ENCODE results near the gene HSPA1A. TPM values are rescaled to one million over a fixed set of nuclear protein-coding genes. Genes with fewer than 3 reads are reported as not detected.
"Not testable (repeated sequence)": the region's sequence is repeated elsewhere in the genome, so short reads cannot be mapped to it uniquely, and the experiment has no call there.

HSPA1A gene
- total RNA-seq, 1 donor from 2014 or later, result 190 TPM

DNA sequence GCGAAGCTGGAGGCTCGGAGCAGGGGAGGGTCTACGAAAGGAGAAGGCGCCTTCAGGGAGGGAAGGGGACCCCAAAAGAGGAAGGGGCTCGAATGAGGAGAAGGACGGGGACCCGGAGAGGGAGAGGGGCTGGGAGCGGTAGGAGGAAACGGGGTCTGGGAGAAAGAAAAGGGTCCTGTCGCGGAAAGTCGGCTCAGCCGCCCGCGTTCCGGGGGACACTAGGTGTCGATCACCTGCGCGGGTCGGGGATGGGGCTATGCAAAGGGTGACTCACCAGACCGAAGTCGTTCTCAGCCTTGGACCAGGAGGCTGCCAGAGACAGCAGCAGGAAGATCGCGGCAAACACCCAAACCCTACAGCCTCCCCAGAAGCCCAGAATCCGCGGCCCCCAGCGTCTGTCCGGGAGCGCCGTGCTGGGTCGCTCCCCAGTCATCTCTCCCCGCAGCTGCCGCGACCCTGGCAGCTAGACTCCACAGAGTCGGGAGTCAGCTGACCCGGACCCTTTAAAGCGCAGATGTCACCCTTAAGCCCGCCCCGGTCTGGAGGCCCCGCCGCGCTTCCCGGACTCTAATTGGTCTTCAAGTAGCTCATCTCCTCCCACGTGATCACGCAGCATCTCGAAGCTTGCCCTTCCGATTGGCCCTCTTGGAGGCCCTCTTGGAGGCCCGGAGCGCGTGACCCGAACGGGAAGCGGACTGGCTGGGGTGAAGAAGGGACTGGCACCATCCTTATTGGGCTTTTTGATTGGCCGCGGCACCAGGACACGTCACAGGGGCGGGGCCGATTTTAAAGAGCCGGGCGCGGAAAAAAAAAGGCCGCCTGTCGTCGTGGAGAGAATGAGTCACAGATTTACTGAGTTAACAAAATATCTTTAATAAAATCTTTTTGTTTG lies 47.2 kb downstream of the HSPA1A start, which contains the start of gene NEU1:
TSS of gene NEU1 (minus strand) at position 478 of the 892 bp plus-strand sequence. CDS start at position 433, 45 bp downstream.
- H3K36me3 Mint-ChIP-seq (ENCODE audit: low read depth), result peaks cover 14% of the 10 kb centered on the region
- peak; percentile 100 for DNase-seq
- intact Hi-C loops (cut with micrococcal nuclease), result loop anchor here (1.0 to 10.0 kb wide), 8 partner anchors 28 to 1408 kb away; partner anchors contain the start of genes ABHD16A, ATP6V1G2, DDX39B and EHMT2

DNA sequence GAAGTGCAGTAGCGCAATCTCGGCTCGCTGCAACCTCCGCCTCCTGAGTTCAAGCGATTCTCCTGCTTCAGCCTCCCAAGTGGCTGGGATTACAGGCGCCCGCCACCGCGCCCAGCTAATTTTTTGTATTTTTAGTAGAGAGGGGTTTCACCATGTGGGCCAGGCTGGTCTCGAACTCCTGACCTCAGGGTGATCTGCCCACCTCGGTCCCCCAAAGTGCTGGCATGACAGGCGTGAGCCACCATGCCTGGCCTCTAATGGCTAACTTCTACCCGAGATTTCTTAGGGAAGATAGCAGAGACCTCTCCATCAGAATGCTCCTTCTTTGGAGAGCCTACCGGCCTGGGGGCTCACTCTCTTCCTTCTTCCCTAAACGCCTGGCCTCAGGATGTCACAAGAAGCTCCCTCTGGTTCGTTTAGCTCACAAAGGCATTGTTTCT lies 48.8 kb downstream of the HSPA1A start:
- Mint-ChIP-seq H3K27ac (peak overlapping the region; percentile 91), H3K36me3 (ENCODE audit: low read depth) (peaks cover 13% of the 10 kb centered on the region), H3K4me3 (peak overlapping the region; percentile 93), H3K4me1 (peaks cover 21% of the 10 kb centered on the region)
- not testable (repeated sequence) for DNase-seq, H3K9me3 Mint-ChIP-seq, H3K27me3 Mint-ChIP-seq
- intact Hi-C loops (cut with micrococcal nuclease), result loop anchor here (10.0 kb wide), 1 partner anchor 319 kb away; the partner anchor contains the start of genes ATP6V1G2, DDX39B and NFKBIL1

More for the DNA sequence above, 47.2 kb downstream of the HSPA1A start, which contains the start of gene NEU1:
- Mint-ChIP-seq H3K4me3 (peak within 1 kb of the TSS; percentile 93), H3K4me1 (peaks cover 21% of the 10 kb centered on the region), H3K27ac (peak within 1 kb of the TSS; percentile 91), H3K9me3 (no peaks in the 10 kb centered on the region), H3K27me3 (peaks cover 3% of the 10 kb centered on the region)

DNA sequence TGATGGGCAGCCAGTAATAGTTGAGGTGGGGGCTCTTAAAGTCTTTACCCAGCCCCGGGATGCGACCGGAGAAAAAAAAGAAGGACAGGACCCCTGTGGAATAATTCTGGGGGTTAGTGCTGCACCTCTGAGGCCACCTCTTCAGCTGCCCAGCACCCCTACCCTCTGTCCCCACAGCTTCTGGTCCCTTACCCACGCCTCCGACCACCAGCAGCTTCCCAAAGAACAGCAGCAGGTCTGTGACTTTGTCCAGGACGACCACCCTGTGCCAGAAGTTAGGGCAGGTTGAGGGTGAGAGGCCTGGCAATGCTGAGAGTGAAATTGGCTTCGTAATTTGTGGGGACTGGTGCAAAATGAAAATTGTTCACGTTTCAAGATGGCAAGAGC lies 49.5 kb downstream of the HSPA1A start:
- Mint-ChIP-seq H3K9me3 (no peaks in the 10 kb centered on the region), H3K27me3 (peaks cover 3% of the 10 kb centered on the region), H3K36me3 (ENCODE audit: low read depth) (peaks cover 8% of the 10 kb centered on the region), H3K4me1 (peaks cover 21% of the 10 kb centered on the region), H3K4me3 (no peak overlapping the region), H3K27ac (no peak overlapping the region)
- DNase-seq, result no peak
- intact Hi-C loops (cut with micrococcal nuclease), result loop anchor here (10.0 kb wide), 1 partner anchor 320 kb away; the partner anchor contains the start of genes ATP6V1G2, DDX39B and NFKBIL1

DNA sequence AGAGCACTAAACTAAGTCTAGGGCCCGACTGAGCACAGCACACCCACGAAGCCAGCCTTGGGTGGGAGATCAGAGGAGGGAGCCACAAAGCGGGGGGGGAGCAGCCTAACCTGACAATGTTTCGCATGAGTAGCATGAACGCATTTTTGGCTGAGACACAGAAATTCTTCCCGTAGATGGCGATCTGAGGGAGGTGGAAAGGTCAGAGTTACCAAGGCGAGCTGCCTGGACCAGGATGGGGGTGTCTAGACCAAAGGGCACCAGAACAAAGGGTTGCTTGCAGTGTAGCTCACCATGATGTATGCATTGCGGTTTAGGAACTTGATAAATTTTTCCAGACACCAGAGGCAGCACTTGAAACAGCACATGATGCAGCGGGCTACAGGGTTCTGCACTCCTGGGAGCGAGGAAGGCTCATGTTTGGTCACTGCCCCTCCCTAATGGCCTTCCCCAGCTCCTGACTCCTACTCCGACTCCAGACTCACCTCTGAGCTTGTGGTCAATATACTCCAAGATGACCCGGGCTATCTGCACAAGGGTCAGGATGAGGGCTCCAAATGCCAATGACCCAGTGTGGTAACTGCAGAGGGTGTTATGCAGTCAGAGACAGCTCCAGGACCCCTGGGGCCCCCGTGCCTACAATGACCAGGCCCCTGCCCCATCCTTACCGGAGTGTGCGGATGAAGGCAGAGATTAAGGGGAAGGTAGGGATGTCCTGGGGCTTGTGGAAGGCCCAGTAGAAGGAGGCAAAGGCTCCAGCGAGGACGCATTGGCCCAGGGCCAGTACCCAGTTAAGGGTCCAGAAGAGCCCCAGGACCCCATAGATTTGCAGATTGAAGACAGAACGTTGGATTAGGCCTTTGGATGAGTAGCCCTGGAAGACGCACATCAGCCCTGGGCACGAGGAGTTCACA lies 50.1 kb downstream of the HSPA1A start:
- Mint-ChIP-seq H3K36me3 (ENCODE audit: low read depth) (peaks cover 3% of the 10 kb centered on the region), H3K27ac (no peak overlapping the region), H3K9me3 (no peaks in the 10 kb centered on the region), H3K4me3 (no peak overlapping the region), H3K4me1 (peaks cover 21% of the 10 kb centered on the region), H3K27me3 (peaks cover 3% of the 10 kb centered on the region)
- DNase-seq, result no peak
- intact Hi-C loops (cut with micrococcal nuclease), result loop anchor here (10.0 kb wide), 1 partner anchor 321 kb away; the partner anchor contains the start of genes ATP6V1G2, DDX39B and NFKBIL1

Other genes with a start within 250 kb of the HSPA1A start
- 622 and 631 TPM in 2 replicates for gene LTA, start 243.3 kb upstream of the HSPA1A start, total RNA-seq
- gene TNF, start 240.0 kb upstream of the HSPA1A start, total RNA-seq, result 294 and 303 TPM in 2 replicates
- 134 and 136 TPM in 2 replicates for gene LTB, start 233.1 kb upstream of the HSPA1A start, total RNA-seq
- gene LST1, start 229.3 kb upstream of the HSPA1A start, total RNA-seq, result 42.6 and 46.4 TPM in 2 replicates
- 12.2 and 14.5 TPM in 2 replicates for gene NCR3, start 222.5 kb upstream of the HSPA1A start, total RNA-seq
- gene AIF1, start 200.3 kb upstream of the HSPA1A start, total RNA-seq, result 68.2 and 69.6 TPM in 2 replicates
- 290 and 303 TPM in 2 replicates for gene PRRC2A, start 194.8 kb upstream of the HSPA1A start, total RNA-seq
- 324 and 342 TPM in 2 replicates for gene BAG6, start 162.9 kb upstream of the HSPA1A start, total RNA-seq
- gene APOM, start 159.6 kb upstream of the HSPA1A start, total RNA-seq, result 2.5 and 3.4 TPM in 2 replicates
- 16.8 and 17.9 TPM in 2 replicates for gene C6orf47, start 154.8 kb upstream of the HSPA1A start, total RNA-seq
- gene GPANK1, start 150.5 kb upstream of the HSPA1A start, total RNA-seq, result 32.9 and 33.6 TPM in 2 replicates
- 288 and 302 TPM in 2 replicates for gene CSNK2B, start 149.5 kb upstream of the HSPA1A start, total RNA-seq
- 32.8 and 33.5 TPM in 2 replicates for gene LY6G5B, start 145.6 kb upstream of the HSPA1A start, total RNA-seq
- 4.1 and 4.9 TPM in 2 replicates for gene LY6G5C, start 134.5 kb upstream of the HSPA1A start, total RNA-seq
- 43.1 and 44.7 TPM in 2 replicates for gene ABHD16A, start 112.2 kb upstream of the HSPA1A start, total RNA-seq
- gene LY6G6F, start 108.7 kb upstream of the HSPA1A start, total RNA-seq, result not detected in 2 replicates
- gene LY6G6D, start 100.2 kb upstream of the HSPA1A start, total RNA-seq, result not detected in 2 replicates
- not detected in 2 replicates for gene LY6G6C, start 93.8 kb upstream of the HSPA1A start, total RNA-seq
- not detected in 2 replicates for gene MPIG6B, start 92.2 kb upstream of the HSPA1A start, total RNA-seq
- 4.8 and 5.6 TPM in 2 replicates for gene DDAH2, start 86.2 kb upstream of the HSPA1A start, total RNA-seq
- 385 TPM in 2 replicates for gene CLIC1, start 79.0 kb upstream of the HSPA1A start, total RNA-seq
- gene MSH5, start 75.5 kb upstream of the HSPA1A start, total RNA-seq, result 87.8 and 99.6 TPM in 2 replicates
- gene SAPCD1, start 52.9 kb upstream of the HSPA1A start, total RNA-seq, result 15.0 and 17.7 TPM in 2 replicates
- gene VWA7, start 38.2 kb upstream of the HSPA1A start, total RNA-seq, result 3.0 and 3.2 TPM in 2 replicates
- gene VARS1, start 19.8 kb upstream of the HSPA1A start, total RNA-seq, result 173 and 181 TPM in 2 replicates
- 142 and 146 TPM in 2 replicates for gene LSM2, start 8.6 kb upstream of the HSPA1A start, total RNA-seq
- gene HSPA1L, start 260 bp upstream of the HSPA1A start, total RNA-seq, result 1.8 and 2.5 TPM in 2 replicates
- gene HSPA1B, start 12.2 kb downstream of the HSPA1A start, total RNA-seq, result 156 and 161 TPM in 2 replicates
- 20.4 and 22.2 TPM in 2 replicates for gene NEU1, start 47.3 kb downstream of the HSPA1A start, total RNA-seq
- 0.21 TPM in 1 of 2 replicates, not detected in the other for gene SLC44A4, start 63.5 kb downstream of the HSPA1A start, total RNA-seq
- gene EHMT2, start 82.2 kb downstream of the HSPA1A start, total RNA-seq, result 73.5 and 79.3 TPM in 2 replicates
- 3.7 and 4.6 TPM in 2 replicates for gene ZBTB12, start 86.5 kb downstream of the HSPA1A start, total RNA-seq
- gene C2, start 112.2 kb downstream of the HSPA1A start, total RNA-seq, result 0.30 and 0.43 TPM in 2 replicates
- gene CFB, start 130.6 kb downstream of the HSPA1A start, total RNA-seq, result 0.17 TPM in 1 of 2 replicates, not detected in the other
- 85.8 and 88.5 TPM in 2 replicates for gene NELFE, start 143.4 kb downstream of the HSPA1A start, total RNA-seq
- gene SKIC2, start 143.6 kb downstream of the HSPA1A start, total RNA-seq, result 92.8 and 93.7 TPM in 2 replicates
- gene DXO, start 156.6 kb downstream of the HSPA1A start, total RNA-seq, result 13.2 and 14.1 TPM in 2 replicates
- gene C4A, start 166.5 kb downstream of the HSPA1A start, total RNA-seq, result 2.7 and 3.3 TPM in 2 replicates
- gene C4B, start 199.3 kb downstream of the HSPA1A start, total RNA-seq, result 2.9 and 3.7 TPM in 2 replicates
- 0.35 TPM in 1 of 2 replicates, not detected in the other for gene CYP21A2, start 222.9 kb downstream of the HSPA1A start, total RNA-seq